Left ventricle myocardium superior (tissue), 1 donor: ENCODE measurements around the gene FBRSL1. TPM values are rescaled to one million over a fixed set of nuclear protein-coding genes. Genes with fewer than 3 reads are reported as not detected.

ENCODE experiments used
- ATAC-seq: fragments of 200-7000 bp; cut with Tn5 transposase; one replicate; pipeline ENCODE4 v1.9.1; 2020; ENCODE audit warnings: mild to moderate bottlenecking, moderate library complexity
- DNase-seq: peaks from one replicate; pipeline ENCODE4 v3.0.0-alpha.2; 2020
- intact Hi-C: fragments of 100-400 bp; cut with micrococcal nuclease; formaldehyde crosslinking; loops from one replicate; pipeline ENCODE4 v1.11.0; 2022
- total RNA-seq: library from RNA; stranded (reverse); fragmentation: NEBNext Ultra II Directional; extraction: Animal tissue kit (Norgen Biotek cat#: 25700); gene quantifications from one replicate; pipeline ENCODE4 v1.2.1, GENCODE V29; 2021
- donor health status: DM: no; HTN: yes; CAD: no; lungs with severe emphysema.

The FBRSL1 gene
- total RNA-seq, 1 donor from 2014 or later = 68.0 TPM

DNA sequence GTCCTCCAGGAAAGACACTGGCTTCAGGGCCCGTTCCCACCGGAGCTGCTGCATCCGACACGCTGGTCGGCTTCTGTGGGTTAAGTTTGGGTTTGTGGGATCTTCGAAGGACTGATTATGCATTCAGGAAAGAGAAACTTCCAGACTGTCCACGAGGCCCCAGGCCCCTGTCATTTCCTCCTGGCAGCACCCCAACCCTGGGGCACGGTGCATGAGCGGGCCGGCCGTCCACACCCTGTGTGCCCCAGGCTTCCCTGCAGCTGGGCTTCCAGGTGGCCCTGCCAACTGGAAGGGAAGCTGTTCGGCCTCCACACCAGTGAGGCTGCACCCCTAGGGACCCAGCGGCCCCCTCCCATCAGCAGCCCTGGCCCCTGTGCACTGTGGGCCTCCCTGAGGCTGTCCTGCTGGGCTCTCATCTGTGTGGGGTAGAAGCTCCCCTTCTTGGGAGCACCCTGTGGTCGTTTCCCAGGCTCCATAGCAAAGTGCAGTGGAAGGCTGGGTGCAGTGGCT, 9.3 kb upstream of the FBRSL1 start:
- ATAC-seq (no peak), DNase-seq (peak; percentile 22)
- intact Hi-C loops = no loop called here

DNA sequence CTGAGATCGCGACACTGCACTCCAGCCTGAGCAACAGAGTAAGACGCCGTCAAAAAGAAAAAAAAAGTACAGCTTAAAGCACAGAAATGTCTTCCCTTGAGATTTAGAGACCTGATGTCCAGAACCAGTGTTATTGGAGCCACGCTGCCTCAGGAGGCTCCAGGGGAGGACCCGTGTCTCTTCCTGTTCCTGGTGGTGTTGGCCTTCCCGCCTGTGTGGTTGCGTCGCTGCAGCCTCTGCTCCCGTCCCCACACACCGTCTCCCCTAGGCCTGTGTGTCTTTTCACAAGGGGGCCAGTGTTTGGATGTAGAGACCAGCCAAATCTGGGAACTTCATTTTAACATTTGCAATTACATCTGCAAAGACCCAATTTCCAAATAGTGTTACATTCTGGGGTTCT, 8.6 kb upstream of the FBRSL1 start:
- no peak for ATAC-seq
- DNase-seq = no peak
- intact Hi-C loops = no loop called here

DNA sequence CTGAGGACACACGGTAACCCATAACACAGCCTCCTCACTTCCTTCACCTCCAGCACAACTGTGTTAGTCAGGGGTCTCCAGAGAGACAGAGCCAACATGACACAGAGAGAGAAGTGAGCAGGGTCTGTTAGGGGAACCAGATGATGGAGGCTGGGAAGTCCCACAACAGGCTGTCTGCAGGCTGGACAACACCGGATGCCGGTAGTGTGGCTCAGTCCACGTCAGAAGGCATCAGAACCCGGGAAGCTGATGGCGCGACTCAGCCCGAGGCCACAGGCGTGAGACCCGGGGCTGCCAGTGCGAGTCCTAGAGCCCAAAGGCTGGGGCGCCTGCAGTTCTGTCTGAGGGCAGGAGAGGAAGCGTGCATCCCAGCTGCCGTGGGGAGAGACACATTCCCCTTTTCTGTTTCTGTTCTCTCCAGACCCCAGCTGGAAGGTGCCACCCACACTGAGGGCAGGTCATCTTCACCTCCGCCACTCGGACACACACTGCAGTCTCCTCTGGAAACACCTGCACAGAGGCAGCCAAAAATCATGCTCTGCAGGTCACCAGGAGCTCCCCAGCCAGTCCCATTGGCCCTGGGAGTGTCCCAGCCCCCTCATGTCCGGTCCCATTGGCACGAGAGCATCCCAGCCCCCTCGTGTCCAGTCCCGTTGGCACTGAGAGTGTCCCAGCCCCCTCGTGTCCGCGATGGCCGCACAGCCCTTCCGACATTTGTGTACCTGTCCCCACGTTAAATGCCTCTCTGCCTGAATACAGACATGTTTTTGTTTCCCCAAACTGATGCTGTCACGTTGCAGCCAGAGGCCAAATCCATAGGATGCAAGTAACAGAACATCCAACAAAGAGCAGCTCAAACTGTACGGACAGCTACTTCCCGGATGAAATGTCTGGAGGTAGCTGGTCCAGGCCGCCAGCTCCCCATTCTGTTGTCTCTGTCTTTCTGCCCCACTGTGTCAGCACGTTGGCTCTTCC, 7.9 kb upstream of the FBRSL1 start:
- no peak for ATAC-seq
- intact Hi-C loops = no loop called here
- DNase-seq = no peak

GRCh38 chr12:132482771-132483170, 7.2 kb upstream of the FBRSL1 start:
- DNase-seq (peak; percentile 15), ATAC-seq (no peak)
- intact Hi-C loops = no loop called here

DNA sequence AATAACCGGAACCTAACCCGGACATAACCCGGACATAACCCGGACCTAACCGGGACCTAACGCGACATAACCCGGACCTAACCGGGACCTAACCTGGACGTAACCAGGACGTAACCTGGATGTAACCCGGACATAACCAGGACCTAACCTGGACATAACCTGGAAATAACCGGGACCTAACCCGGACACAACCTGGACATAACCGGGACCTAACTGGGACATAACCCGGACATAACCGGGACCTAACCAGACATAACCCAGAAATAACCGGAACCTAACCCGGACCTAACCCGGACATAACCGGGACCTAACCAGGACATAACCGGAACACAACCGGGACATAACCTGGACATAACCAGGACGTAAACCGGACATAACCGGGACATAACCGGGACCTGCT, 6.7 kb upstream of the FBRSL1 start:
- ATAC-seq = no peak
- DNase-seq = no peak
- intact Hi-C loops = no loop called here

DNA sequence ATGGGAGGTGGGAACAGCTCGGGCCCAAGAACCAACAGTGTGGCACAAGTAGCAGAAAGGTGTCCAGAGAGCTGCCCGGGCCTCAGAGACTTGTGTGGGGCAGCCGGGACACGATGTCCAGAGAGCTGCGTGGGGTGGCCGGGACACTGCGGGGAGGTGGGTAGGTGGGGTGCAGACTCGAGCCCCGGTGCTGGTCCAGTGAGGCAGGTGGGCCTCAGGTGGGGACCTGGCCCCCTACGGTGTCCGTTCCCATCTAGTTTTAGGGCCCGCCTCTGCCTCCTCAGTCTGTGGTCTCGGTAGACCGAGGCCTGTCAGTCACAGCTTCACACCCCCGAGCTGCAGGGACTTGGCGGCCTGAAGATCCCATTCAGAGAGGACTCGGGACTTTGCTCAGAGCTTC, 6.3 kb upstream of the FBRSL1 start:
- intact Hi-C loops = no loop called here
- DNase-seq (no peak), ATAC-seq (no peak)

DNA sequence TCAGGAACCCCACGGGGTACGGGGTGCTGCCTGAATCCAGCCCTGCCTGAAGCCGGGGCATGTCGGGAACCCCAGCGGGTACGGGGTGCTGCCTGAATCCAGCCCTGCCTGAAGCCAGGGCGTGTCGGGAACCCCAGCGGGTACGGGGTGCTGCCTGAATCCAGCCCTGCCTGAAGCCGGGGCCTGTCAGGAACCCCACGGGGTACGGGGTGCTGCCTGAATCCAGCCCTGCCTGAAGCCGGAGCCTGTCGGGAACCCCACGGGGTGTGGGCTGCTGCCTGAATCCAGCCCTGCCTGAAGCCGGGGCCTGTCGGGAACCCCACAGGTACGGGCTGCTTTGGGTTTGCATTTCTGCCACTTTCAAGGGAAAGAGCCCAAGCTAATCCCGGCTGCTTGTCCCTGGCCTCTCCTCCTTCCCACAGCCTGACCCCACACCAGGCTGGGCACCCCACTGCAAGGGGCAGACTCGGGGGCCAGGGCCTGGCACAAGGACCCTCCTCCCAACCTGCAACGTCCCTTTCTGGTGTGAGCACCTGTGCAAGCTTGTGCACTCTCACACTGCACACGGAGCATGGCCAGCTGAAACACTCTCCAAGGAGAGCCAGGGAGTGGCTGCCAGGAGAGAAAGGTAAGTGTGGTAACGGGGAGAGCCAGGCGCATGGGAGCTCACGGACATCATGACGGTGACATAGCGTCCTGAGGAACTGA, 5.6 kb upstream of the FBRSL1 start:
- ATAC-seq (no peak), DNase-seq (no peak)
- intact Hi-C loops = no loop called here

DNA sequence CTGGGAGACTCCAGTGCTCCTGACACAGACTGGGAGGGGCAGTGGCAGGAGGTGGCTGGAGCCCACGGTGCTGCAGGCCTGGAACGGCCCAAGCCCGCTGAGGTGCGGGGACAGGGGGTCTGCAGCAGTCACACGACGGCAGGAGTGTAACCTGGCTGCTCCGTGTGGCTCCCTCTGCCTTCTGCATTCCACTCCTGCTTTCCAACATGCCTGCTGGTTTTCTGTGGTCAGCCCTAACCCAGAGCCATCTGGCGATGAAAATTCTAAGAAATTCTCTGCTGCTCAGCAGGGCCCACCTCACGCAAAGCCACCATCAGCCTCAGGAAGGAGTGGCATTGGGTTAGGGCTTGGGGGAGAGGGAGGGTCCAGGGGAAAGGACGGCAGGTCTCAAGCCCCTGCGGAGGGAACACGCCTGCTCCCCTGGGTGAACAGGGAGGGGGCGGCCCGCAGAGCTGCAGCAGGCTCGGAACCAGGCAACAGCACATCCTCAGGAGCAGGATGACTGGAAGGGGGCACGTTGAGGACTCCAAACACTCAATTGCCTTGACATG, 5.0 kb upstream of the FBRSL1 start:
- intact Hi-C loops = no loop called here
- no peak for ATAC-seq
- peak; percentile 28 for DNase-seq

GRCh38 chr12:132485619-132486018, 4.3 kb upstream of the FBRSL1 start:
- no peak for DNase-seq
- intact Hi-C loops = no loop called here
- ATAC-seq = no peak

DNA sequence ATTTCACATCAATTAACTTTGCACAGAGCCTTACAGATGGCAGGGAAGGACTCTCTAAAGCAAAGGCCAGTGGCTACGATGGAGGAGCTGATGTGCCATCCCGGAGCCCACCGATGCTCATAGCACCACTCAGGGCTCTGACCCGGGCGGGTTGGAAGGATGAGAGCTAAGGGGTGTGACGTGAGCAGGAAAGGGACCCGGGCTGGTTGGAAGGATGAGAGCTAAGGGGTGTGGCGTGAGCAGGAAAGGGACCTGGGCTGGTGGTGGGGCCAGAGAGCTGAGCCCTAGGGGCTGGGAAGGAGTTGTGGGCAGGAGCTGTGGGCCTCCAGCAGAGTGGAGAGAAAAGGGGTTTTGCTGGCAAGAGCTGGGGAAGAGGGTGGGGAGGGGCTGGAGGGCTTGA, 3.8 kb upstream of the FBRSL1 start:
- intact Hi-C loops = no loop called here
- DNase-seq = no peak
- ATAC-seq = no peak

DNA sequence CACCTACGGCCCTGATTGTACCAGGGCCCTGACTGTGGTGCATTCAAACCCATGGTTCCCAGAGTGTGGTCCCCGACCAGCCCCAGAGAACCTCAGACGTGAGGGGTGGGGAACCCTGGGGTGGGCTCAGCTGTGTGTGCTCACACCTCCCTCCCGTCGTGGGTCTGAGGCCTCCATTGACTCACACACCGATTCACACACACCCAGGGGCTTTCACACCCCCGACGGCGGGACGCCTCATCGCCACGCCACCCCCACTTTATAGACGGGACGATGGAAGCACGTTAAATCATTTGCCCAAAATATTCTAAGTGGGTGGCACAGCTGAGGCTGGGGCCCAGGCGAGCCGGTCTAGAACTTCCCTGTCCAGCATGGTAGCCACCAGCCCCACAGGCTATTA, 3.4 kb upstream of the FBRSL1 start:
- DNase-seq (no peak), ATAC-seq (no peak)
- intact Hi-C loops = no loop called here

- intact Hi-C loops = no loop called here
- DNase-seq (no peak), ATAC-seq (no peak)
Measured at GRCh38 chr12:132487311-132487741, 2.6 kb upstream of the FBRSL1 start.

- intact Hi-C loops = no loop called here
- ATAC-seq (peak; percentile 26), DNase-seq (peak; percentile 67)
Measured at GRCh38 chr12:132488127-132489077, 1.5 kb upstream of the FBRSL1 start.

DNA sequence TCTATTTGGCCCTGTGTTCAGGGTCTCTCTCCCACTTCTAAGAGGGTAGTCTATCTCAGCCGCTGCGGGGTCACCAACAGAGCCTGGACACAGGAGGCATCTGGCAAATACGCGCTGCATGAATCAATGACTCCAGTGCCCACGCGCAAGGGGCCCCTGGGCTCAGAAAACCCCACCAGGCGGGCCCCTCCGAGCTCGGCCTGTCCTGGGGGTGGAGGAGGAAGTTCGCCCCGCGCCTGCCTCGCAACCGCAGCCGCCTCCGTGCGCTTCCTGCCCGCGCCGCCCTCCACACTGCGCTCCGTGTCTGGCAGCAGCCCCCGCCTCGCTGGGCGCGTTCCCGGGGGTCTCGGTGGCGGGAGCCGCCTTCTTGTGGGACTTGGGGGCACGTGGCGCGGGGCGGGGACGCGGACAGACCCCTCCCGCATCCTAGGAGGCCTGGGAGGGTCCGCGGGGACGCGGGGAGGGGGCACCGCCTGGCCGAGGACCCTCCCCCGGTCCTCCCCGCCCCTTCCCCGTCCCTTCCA, 811 bp upstream of the FBRSL1 start:
- ATAC-seq (peak; percentile 35), DNase-seq (peak; percentile 70)
- intact Hi-C loops = no loop called here

DNA sequence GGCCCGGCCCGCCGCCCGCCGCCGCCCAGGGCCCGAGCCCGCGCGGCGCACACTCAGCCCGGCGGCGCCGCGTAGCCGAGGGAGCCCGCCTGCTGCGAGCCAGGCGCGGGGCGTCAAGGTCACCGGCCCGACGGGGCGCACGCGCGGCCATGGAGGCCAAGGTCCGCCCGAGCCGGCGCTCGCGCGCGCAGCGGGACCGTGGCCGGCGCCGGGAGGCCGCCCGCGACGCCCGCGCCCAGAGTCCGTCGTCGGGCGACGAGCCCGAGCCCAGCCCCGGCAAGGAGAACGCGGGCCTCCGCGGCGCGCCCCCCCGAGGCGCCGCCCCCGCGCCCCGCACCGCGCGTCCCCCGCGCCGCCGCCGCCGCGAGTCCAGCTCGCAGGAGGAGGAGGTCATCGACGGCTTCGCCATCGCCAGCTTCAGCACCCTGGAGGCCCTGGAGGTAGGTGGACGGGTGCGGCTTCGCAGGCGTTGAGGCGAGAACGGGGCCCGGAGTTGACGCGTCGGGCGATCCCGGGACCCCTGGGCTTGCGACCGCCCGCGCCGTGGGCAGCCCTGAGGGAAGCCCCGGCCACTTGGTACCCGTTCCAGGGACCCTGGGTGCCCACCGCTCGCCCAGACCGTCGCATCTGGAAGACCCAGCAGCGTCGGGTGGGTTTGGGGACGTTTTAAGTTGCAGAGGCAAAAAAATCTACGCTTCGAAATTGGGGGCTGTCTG, 629 bp downstream of the FBRSL1 start:
- intact Hi-C loops = no loop called here
- DNase-seq = peak; percentile 62

DNA sequence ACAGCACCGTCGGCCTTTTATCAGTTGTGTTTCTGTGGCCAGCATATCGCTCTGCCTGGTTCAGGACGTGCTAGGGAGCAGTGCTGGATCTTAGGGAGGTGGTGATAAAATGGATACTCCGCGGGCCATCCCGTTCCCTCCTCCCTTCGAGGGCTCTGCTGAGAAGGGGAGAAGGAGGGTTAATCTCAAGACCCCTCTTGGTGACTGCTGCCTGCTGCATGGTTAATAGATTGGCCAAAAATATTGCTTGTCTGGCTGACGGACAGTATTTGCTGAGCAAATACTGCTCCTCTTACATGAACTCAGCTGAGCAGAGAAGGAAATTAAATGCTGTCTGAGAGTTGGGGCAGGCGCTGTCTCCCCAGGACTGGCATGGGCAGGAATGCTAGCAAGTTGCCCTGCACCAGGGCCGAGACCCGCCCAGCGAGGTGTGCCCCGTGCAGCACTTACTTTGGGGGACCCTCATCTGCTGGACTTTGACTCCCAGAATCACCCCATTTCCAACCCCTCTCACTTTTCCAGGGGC, 1.2 kb downstream of the FBRSL1 start:
- ATAC-seq (no peak), DNase-seq (no peak)
- intact Hi-C loops = no loop called here

More for the DNA sequence above, 629 bp downstream of the FBRSL1 start:
- no peak for ATAC-seq

GRCh38 chr12:132491761-132492378, 1.9 kb downstream of the FBRSL1 start:
- intact Hi-C loops = no loop called here
- DNase-seq (peak; percentile 31), ATAC-seq (no peak)
